C4-2B (cell line): ENCODE data around the gene OR1Q1.
"Not testable (repeated sequence)": the region's sequence is repeated elsewhere in the genome, so short reads cannot be mapped to it uniquely, and the experiment has no call there.

Experiments
- H3K27ac ChIP-seq: fragments of 450-650 bp; 2 replicates; pipeline ENCODE4 v1.5.1; 2017
- ZFX ChIP-seq: fragments of 450-650 bp; IDR thresholded peaks from 2 replicates; pipeline ENCODE4 v1.6.1; 2017
- TF ChIP-seq, protein P1 (sequence below): fragments of 450-650 bp; conservative IDR thresholded peaks from 2 replicates; pipeline ENCODE4 v1.5.1; 2017; ENCODE audit warnings: mild to moderate bottlenecking

OR1Q1 gene

GRCh38 chr9:122614362-122614761, at the start of gene OR1Q1:
Gene OR1Q1 (plus strand): TSS chr9:122614738. CDS start chr9:122614738, 0 bp downstream.
- no peak for TF ChIP-seq ZFX
- TF ChIP-seq, protein P1, sequence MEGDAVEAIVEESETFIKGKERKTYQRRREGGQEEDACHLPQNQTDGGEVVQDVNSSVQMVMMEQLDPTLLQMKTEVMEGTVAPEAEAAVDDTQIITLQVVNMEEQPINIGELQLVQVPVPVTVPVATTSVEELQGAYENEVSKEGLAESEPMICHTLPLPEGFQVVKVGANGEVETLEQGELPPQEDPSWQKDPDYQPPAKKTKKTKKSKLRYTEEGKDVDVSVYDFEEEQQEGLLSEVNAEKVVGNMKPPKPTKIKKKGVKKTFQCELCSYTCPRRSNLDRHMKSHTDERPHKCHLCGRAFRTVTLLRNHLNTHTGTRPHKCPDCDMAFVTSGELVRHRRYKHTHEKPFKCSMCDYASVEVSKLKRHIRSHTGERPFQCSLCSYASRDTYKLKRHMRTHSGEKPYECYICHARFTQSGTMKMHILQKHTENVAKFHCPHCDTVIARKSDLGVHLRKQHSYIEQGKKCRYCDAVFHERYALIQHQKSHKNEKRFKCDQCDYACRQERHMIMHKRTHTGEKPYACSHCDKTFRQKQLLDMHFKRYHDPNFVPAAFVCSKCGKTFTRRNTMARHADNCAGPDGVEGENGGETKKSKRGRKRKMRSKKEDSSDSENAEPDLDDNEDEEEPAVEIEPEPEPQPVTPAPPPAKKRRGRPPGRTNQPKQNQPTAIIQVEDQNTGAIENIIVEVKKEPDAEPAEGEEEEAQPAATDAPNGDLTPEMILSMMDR = no peak
- no peak within 1 kb of the TSS for H3K27ac ChIP-seq

DNA sequence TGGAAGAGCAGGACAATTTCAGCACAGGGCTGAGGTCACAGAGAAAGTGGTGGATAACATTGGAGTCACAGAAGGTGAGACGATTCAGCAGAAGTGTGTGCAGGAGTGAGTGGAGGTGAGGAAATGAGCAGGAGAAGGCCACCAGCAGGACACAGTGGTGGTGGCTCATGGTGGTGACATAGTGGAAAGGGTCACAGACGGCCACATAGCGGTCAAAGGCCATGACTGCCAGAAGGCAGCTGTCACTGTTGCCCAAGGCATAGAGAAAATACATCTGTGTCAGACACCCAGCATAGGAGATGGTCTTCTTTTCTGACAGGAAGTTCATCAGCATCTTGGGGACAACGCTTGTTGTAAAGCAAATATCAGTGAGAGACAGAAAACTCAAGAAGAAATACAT, 46.6 kb upstream of the OR1Q1 start:
- no peak for TF ChIP-seq ZFX
- TF ChIP-seq, protein P1 = no peak

GRCh38 chr9:122572456-122572855, 42.1 kb upstream of the OR1Q1 start:
- H3K27ac ChIP-seq = no peak overlapping the region
- TF ChIP-seq, protein P1 = no peak
- TF ChIP-seq ZFX = no peak

More for the DNA sequence above, 46.6 kb upstream of the OR1Q1 start:
- no peak overlapping the region for H3K27ac ChIP-seq

DNA sequence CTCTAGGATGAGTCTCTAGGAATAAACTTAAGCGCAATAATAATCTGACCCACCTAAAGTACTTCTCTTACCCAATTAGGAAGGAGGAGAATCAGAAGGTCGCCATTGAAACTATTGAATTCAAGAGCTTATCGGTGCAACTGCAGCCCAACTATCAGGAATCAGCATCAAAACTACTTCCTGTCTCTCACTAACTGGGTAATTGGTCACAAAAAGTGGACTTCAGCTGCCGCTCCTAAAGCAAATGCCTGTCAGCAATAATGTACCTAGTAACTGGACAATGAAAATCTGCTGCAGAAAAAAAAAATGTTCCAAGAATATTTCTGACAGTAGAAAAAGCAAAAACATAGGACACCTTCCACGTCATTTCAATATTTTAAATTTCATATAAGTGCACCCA, 34.7 kb upstream of the OR1Q1 start:
- TF ChIP-seq ZFX = no peak
- TF ChIP-seq, protein P1 = no peak
- no peak overlapping the region for H3K27ac ChIP-seq

- H3K27ac ChIP-seq = no peak overlapping the region
- TF ChIP-seq, protein P1 = no peak
- TF ChIP-seq ZFX = no peak
Observed at GRCh38 chr9:122580360-122580759, 34.2 kb upstream of the OR1Q1 start.

GRCh38 chr9:122583284-122583683, 31.3 kb upstream of the OR1Q1 start, which contains the start of gene OR1L8:
Gene OR1L8 (minus strand): TSS chr9:122583384. CDS start chr9:122568477, 14,907 bp downstream.
- H3K27ac ChIP-seq = not testable (repeated sequence)

- TF ChIP-seq ZFX = no peak
- TF ChIP-seq, protein P1 = no peak
- no peak overlapping the region for H3K27ac ChIP-seq
Observed at GRCh38 chr9:122605691-122606090, 8.8 kb upstream of the OR1Q1 start.

GRCh38 chr9:122606587-122606986, 8.0 kb upstream of the OR1Q1 start:
- no peak overlapping the region for H3K27ac ChIP-seq
- TF ChIP-seq, protein P1 = no peak
- no peak for TF ChIP-seq ZFX
